T-cell (primary cell): ENCODE data around the gene SPDYE5. TPM values are rescaled to one million over a fixed set of nuclear protein-coding genes. Genes with fewer than 3 reads are reported as not detected.

Source experiments
- ATAC-seq, 4 experiments: fragments of 200-7000 bp in 3 of 4; fragments of 150-1000 bp in 1 of 4; cut with Tn5 transposase; replicated peaks in 1 of 4; 1 replicate in 3 of 4; 2 replicates in 1 of 4; pipeline ENCODE4 v1.10.0; 2021; ENCODE audit warnings: moderate library complexity in 3 of 4, mild to moderate bottlenecking in 2 of 4, moderate number of reproducible peaks in 1 of 4
- CTCF ChIA-PET, 2 donors: fragments of 300-600 bp; sonication (Branson Sonifier 250); formaldehyde crosslinking; loops; one replicate each; lab custom pipeline; 2022; ENCODE audit warnings: antibody characterized with exemption in 2 of 2; lab: Charles Lee
- POLR2A ChIA-PET, 2 donors: fragments of 300-600 bp; sonication (Branson Sonifier 250); formaldehyde crosslinking; loops; one replicate each; lab custom pipeline; 2022; ENCODE audit warnings: antibody characterized with exemption in 2 of 2; lab: Charles Lee
- DNase-seq, 35 experiments: peaks; one replicate each; pipeline versions ENCODE4 v3.0.0 to v3.0.0-alpha.2; 2013 to 2023
- H3K27ac ChIP-seq: one replicate; pipeline ENCODE4 v1.5.1; 2013; ENCODE audit warnings: low read length
- H3K27me3 ChIP-seq, 2 experiments: replicated peaks in 1 of 2; 1 replicate in 1 of 2; 2 replicates in 1 of 2; pipeline versions ENCODE4 v1.6.1 to v1.7.0; 2013; ENCODE audit warnings: low read length in 1 of 2, mixed read lengths in 1 of 2; ENCODE audit not compliant: control insufficient read depth in 2 of 2, insufficient read depth in 2 of 2; ENCODE audit errors: extremely low read depth in 1 of 2
- H3K36me3 ChIP-seq, 2 donors: 1 replicate in 1 of 2; 2 replicates in 1 of 2; pipeline versions ENCODE4 v1.6.1 to v1.7.0; 2013; ENCODE audit warnings: low read length in 1 of 2; ENCODE audit not compliant: control insufficient read depth in 2 of 2, insufficient read depth in 1 of 2; ENCODE audit errors: extremely low read depth in 1 of 2
- H3K4me1 ChIP-seq, 2 experiments: 1 replicate in 1 of 2; 2 replicates in 1 of 2; pipeline versions ENCODE4 v1.6.1 to v1.7.0; 2013; ENCODE audit warnings: low read length in 2 of 2, mixed read lengths in 1 of 2; ENCODE audit not compliant: insufficient read depth in 2 of 2, control insufficient read depth in 1 of 2; ENCODE audit errors: extremely low read depth in 1 of 2
- H3K4me3 ChIP-seq, 2 donors: 1 replicate in 1 of 2; 2 replicates in 1 of 2; pipeline versions ENCODE4 v1.5.1 to v1.7.0; 2013; ENCODE audit warnings: mild to moderate bottlenecking in 2 of 2, low read length in 1 of 2, moderate library complexity in 1 of 2; ENCODE audit not compliant: control insufficient read depth in 1 of 2; ENCODE audit errors: extremely low read depth in 1 of 2
- H3K9me3 ChIP-seq: 2 replicates; pipeline ENCODE4 v1.7.0; 2013
- H3K27ac Mint-ChIP-seq, 2 donors: one replicate each; pipeline ENCODE4 v1.8.0; 2020 to 2021; ENCODE audit warnings: mild to moderate bottlenecking in 2 of 2, mixed read lengths in 2 of 2
- H3K27me3 Mint-ChIP-seq, 2 donors: one replicate each; pipeline ENCODE4 v1.8.0; 2021 to 2022; ENCODE audit warnings: mixed read lengths in 2 of 2
- H3K36me3 Mint-ChIP-seq: one replicate; pipeline ENCODE4 v1.8.0; 2021; ENCODE audit warnings: mixed read lengths
- H3K4me1 Mint-ChIP-seq, 3 donors: one replicate each; pipeline ENCODE4 v1.8.0; 2020 to 2022; ENCODE audit warnings: mixed read lengths in 3 of 3, mild to moderate bottlenecking in 1 of 3
- H3K4me3 Mint-ChIP-seq, 3 donors: one replicate each; pipeline ENCODE4 v1.8.0; 2020 to 2022; ENCODE audit warnings: mild to moderate bottlenecking in 3 of 3, mixed read lengths in 3 of 3, moderate library complexity in 3 of 3
- H3K9me3 Mint-ChIP-seq, 3 donors: one replicate each; pipeline ENCODE4 v1.8.0; 2020 to 2022; ENCODE audit warnings: mixed read lengths in 3 of 3
- WGBS: methylation state at CpG from one replicate; pipeline ENCODE4 v1.1.5; 2013; ENCODE audit warnings: missing lambda C conversion rate; ENCODE audit not compliant: insufficient coverage; 5-methylcytosine and 5-hydroxymethylcytosine counted together
- total RNA-seq, 35 experiments: library from RNA in 6 of 35; stranded (reverse) in 6 of 35; fragments of 120-200 nt in 1 of 35; gene quantifications; one replicate each; pipeline versions ENCODE4 v1.2.1 to v1.2.4 and lab custom pipeline; 2013 to 2026

The SPDYE5 gene
- total RNA-seq, 5 donors from 2014 or later (not counting 1 experiment from before 2014, with no cell fraction given), result 0.23 to 0.30 TPM; not detected in 3

- Histone ChIP-seq H3K36me3 (peaks cover 0 to 3% of the 10 kb centered on the region in 2 donors), H3K27ac (no peak overlapping the region), H3K4me3 (no peak overlapping the region), H3K27me3 (no peaks in the 10 kb centered on the region), H3K4me1 (no peaks in the 10 kb centered on the region), H3K9me3 (no peaks in the 10 kb centered on the region)
- WGBS, result 95% methylated on average over 5 of the region's 6 CpGs
- no peak for DNase-seq
- Mint-ChIP-seq H3K9me3 (no peaks in the 10 kb centered on the region), H3K27ac (no peak overlapping the region), H3K4me1 (peaks cover 0 to 2% (median 0%) of the 10 kb centered on the region in 3 donors), H3K4me3 (no peak overlapping the region), H3K27me3 (no peaks in the 10 kb centered on the region), H3K36me3 (peaks cover 4% of the 10 kb centered on the region)
- CTCF ChIA-PET, result no interaction called here
- ATAC-seq, result no peak
- POLR2A ChIA-PET, result no interaction called here
These were observed 41.8 kb downstream of the SPDYE5 start for GRCh38 chr7:75533926-75534325.

GRCh38 chr7:75534727-75535307 lies 42.7 kb downstream of the SPDYE5 start:
- Histone ChIP-seq H3K27me3 (no peaks in the 10 kb centered on the region), H3K4me3 (no peak overlapping the region), H3K27ac (no peak overlapping the region), H3K4me1 (no peaks in the 10 kb centered on the region), H3K36me3 (peaks cover 0 to 3% of the 10 kb centered on the region in 2 donors), H3K9me3 (no peaks in the 10 kb centered on the region)
- H3K27me3 Mint-ChIP-seq, result no peaks in the 10 kb centered on the region
- no peak for DNase-seq
- H3K27ac Mint-ChIP-seq, result no peak overlapping the region
- no peaks in the 10 kb centered on the region for H3K9me3 Mint-ChIP-seq
- no peak for ATAC-seq
- H3K36me3 Mint-ChIP-seq, result peaks cover 8% of the 10 kb centered on the region
- peaks cover 0 to 2% (median 0%) of the 10 kb centered on the region in 3 donors for H3K4me1 Mint-ChIP-seq
- WGBS, result 68% methylated on average over 4 of the region's 8 CpGs
- no peak overlapping the region for H3K4me3 Mint-ChIP-seq
- POLR2A ChIA-PET, result no interaction called here
- CTCF ChIA-PET, result no interaction called here

- peaks cover 9% of the 10 kb centered on the region for H3K36me3 Mint-ChIP-seq
- Histone ChIP-seq H3K4me3 (no peak overlapping the region), H3K27ac (no peak overlapping the region), H3K27me3 (no peaks in the 10 kb centered on the region), H3K36me3 (peaks cover 0 to 3% of the 10 kb centered on the region in 2 donors), H3K9me3 (no peaks in the 10 kb centered on the region), H3K4me1 (no peaks in the 10 kb centered on the region)
- ATAC-seq (no peak), DNase-seq (no peak)
- H3K4me3 Mint-ChIP-seq, result no peak overlapping the region
- no peak overlapping the region for H3K27ac Mint-ChIP-seq
- whole genome bisulfite sequencing, result 100% methylated on average over 4 of the region's 4 CpGs
- ChIA-PET POLR2A (no interaction called here), CTCF (no interaction called here)
- no peaks in the 10 kb centered on the region for H3K4me1 Mint-ChIP-seq
- no peaks in the 10 kb centered on the region for H3K27me3 Mint-ChIP-seq
- H3K9me3 Mint-ChIP-seq, result no peaks in the 10 kb centered on the region
These were observed 44.4 kb downstream of the SPDYE5 start for GRCh38 chr7:75536491-75536890.

- no peaks in the 10 kb centered on the region for H3K9me3 ChIP-seq
- H3K4me1 Mint-ChIP-seq, result no peaks in the 10 kb centered on the region
These were observed 44.9 kb downstream of the SPDYE5 start for GRCh38 chr7:75536940-75537538.

GRCh38 chr7:75537731-75538130 lies 45.6 kb downstream of the SPDYE5 start:
- peaks cover 14% of the 10 kb centered on the region for H3K36me3 Mint-ChIP-seq
- no peaks in the 10 kb centered on the region for H3K27me3 ChIP-seq
- DNase-seq, result no peak
- ChIA-PET CTCF (no interaction called here), POLR2A (no interaction called here)
- 87% methylated on average over 5 of the region's 5 CpGs for WGBS
- no peaks in the 10 kb centered on the region for H3K4me1 Mint-ChIP-seq
- H3K4me3 Mint-ChIP-seq, result no peak overlapping the region
- H3K27me3 Mint-ChIP-seq, result no peaks in the 10 kb centered on the region
- H3K4me3 ChIP-seq, result no peak overlapping the region
- no peaks in the 10 kb centered on the region for H3K9me3 ChIP-seq
- H3K9me3 Mint-ChIP-seq, result no peaks in the 10 kb centered on the region
- H3K27ac ChIP-seq, result no peak overlapping the region
- no peak overlapping the region for H3K27ac Mint-ChIP-seq
- no peak for ATAC-seq
- peaks cover 0 to 3% of the 10 kb centered on the region in 2 donors for H3K36me3 ChIP-seq
- no peaks in the 10 kb centered on the region for H3K4me1 ChIP-seq

More at GRCh38 chr7:75536940-75537538, 44.9 kb downstream of the SPDYE5 start:
- CTCF ChIA-PET, result no interaction called here
- Histone ChIP-seq H3K27me3 (no peaks in the 10 kb centered on the region), H3K4me1 (no peaks in the 10 kb centered on the region), H3K4me3 (no peak overlapping the region), H3K27ac (no peak overlapping the region), H3K36me3 (peaks cover 0 to 3% of the 10 kb centered on the region in 2 donors)
- DNase-seq (no peak), ATAC-seq (no peak)
- Mint-ChIP-seq H3K27ac (no peak overlapping the region), H3K36me3 (peaks cover 13% of the 10 kb centered on the region), H3K4me3 (no peak overlapping the region), H3K9me3 (no peaks in the 10 kb centered on the region), H3K27me3 (no peaks in the 10 kb centered on the region)
- POLR2A ChIA-PET, result no interaction called here
- 98% methylated on average over 13 of the region's 18 CpGs for WGBS

- POLR2A ChIA-PET, result no interaction called here
- no peaks in the 10 kb centered on the region for H3K27me3 ChIP-seq
- no peaks in the 10 kb centered on the region for H3K4me1 Mint-ChIP-seq
- no peaks in the 10 kb centered on the region for H3K27me3 Mint-ChIP-seq
- H3K9me3 ChIP-seq, result no peaks in the 10 kb centered on the region
- H3K4me3 Mint-ChIP-seq, result no peak overlapping the region
- CTCF ChIA-PET, result interaction anchor here in 1 of 2 donors (0.6 kb wide), 1 partner anchor 126 kb away, joined by 4 read pairs; no protein-coding TSS in a partner anchor
- H3K36me3 ChIP-seq, result no peaks in the 10 kb centered on the region
- H3K4me1 ChIP-seq, result no peaks in the 10 kb centered on the region
- no peak overlapping the region for H3K27ac Mint-ChIP-seq
- H3K27ac ChIP-seq, result no peak overlapping the region
- DNase-seq (no peak), ATAC-seq (no peak)
- no peaks in the 10 kb centered on the region for H3K9me3 Mint-ChIP-seq
- H3K4me3 ChIP-seq, result no peak overlapping the region
- peaks cover 7% of the 10 kb centered on the region for H3K36me3 Mint-ChIP-seq
- WGBS, result 94% methylated on average over 11 of the region's 15 CpGs
These were observed 54.3 kb downstream of the SPDYE5 start for GRCh38 chr7:75546237-75547015.
